Keratinocyte (primary cell): ENCODE results near the gene SLC7A6.

ENCODE experiments used
- CTCF ChIP-seq, 3 experiments: IDR thresholded peaks in 1 of 3; conservative IDR thresholded peaks in 1 of 3; optimal IDR thresholded peaks in 1 of 3; 2 replicates in 2 of 3; 3 replicates in 1 of 3; pipeline versions ENCODE3 to v1.5.1; 2011; ENCODE audit warnings: low read length in 3 of 3, mild to moderate bottlenecking in 3 of 3, moderate library complexity in 2 of 3, control low read depth in 1 of 3, inconsistent platforms in 1 of 3; ENCODE audit not compliant: insufficient read depth in 2 of 3; ENCODE audit errors: extremely low read depth in 1 of 3
- EZH2 ChIP-seq: IDR thresholded peaks from one replicate; pipeline ENCODE4 v1.6.1; 2012; ENCODE audit warnings: inconsistent platforms, mild to moderate bottlenecking, low read length, moderate library complexity

GRCh38 chr16:68247400-68247799, 16.9 kb upstream of the SLC7A6 start:
- TF ChIP-seq EZH2 (no peak), CTCF (optimal IDR thresholded peaks at IDR 0.05 in 1 of 3, IDR thresholded peaks at IDR 0.05 in 1 of 3, conservative IDR thresholded peaks at IDR 0.05 in 1 of 3; ENCODE audit: extremely low read depth in 1 of 3, insufficient read depth in 2 of 3, low read length in 3 of 3) (no peak)
